Motor neuron (in vitro differentiated cells): ENCODE measurements around the gene KCNJ4. TPM values are rescaled to one million over a fixed set of nuclear protein-coding genes. Genes with fewer than 3 reads are reported as not detected.
"Not testable (repeated sequence)": the region's sequence is repeated elsewhere in the genome, so short reads cannot be mapped to it uniquely, and the experiment has no call there.

Experiments used
- ATAC-seq, 8 experiments: fragments of 200-7000 bp; cut with Tn5 transposase; replicated peaks in 6 of 8; 2 replicates each; pipeline ENCODE4 v1.8.0; 2021; ENCODE audit warnings: mild to moderate bottlenecking in 8 of 8, moderate library complexity in 8 of 8
- H3K27ac ChIP-seq, 2 donors: fragments of 250-450 bp; sonication (Bioruptor Pico); 2 replicates each; pipeline ENCODE4 v1.9.0; 2021; ENCODE audit warnings: antibody characterized with exemption in 2 of 2, mild to moderate bottlenecking in 2 of 2, moderate library complexity in 1 of 2
- H3K4me1 ChIP-seq, 2 donors: fragments of 250-450 bp; sonication (Bioruptor Pico); replicated peaks in 1 of 2; 2 replicates each; pipeline ENCODE4 v1.6.1; 2021; ENCODE audit warnings: antibody characterized with exemption in 2 of 2, mild to moderate bottlenecking in 2 of 2, moderate library complexity in 1 of 2
- H3K4me3 ChIP-seq, 5 donors: fragments of 250-450 bp; sonication (Bioruptor Pico); 2 replicates each; pipeline ENCODE4 v1.9.0; 2021; ENCODE audit warnings: antibody characterized with exemption in 5 of 5, mild to moderate bottlenecking in 5 of 5, moderate library complexity in 4 of 5
- WGBS, 10 experiments: fragments of 450-650 bp; shearing (Covaris generic); methylation state at CpG; one replicate each; pipeline ENCODE4 v1.0.0; 2022; 5-methylcytosine and 5-hydroxymethylcytosine counted together
- in situ Hi-C, 9 experiments: fragments of 400-800 bp; cut with MboI; loops; one replicate each; pipeline ENCODE4 v1.15.0; 2021; ENCODE audit warnings: low sequenced_read_pairs in 9 of 9, low pct_unique_long_range_greater_than_20kb in 2 of 9; ENCODE audit not compliant: unreplicated experiment in 9 of 9
- total RNA-seq, 8 experiments: library from RNA; unstranded; fragments of 300-600 nt; gene quantifications; 2 replicates each; pipeline versions ENCODE4 v1.2.3 to v1.2.4, GENCODE V29; 2022

The KCNJ4 gene
- total RNA-seq, 8 experiments from 2014 or later, result 0.20 to 6.0 (median 3.3) TPM; not detected in 1

DNA sequence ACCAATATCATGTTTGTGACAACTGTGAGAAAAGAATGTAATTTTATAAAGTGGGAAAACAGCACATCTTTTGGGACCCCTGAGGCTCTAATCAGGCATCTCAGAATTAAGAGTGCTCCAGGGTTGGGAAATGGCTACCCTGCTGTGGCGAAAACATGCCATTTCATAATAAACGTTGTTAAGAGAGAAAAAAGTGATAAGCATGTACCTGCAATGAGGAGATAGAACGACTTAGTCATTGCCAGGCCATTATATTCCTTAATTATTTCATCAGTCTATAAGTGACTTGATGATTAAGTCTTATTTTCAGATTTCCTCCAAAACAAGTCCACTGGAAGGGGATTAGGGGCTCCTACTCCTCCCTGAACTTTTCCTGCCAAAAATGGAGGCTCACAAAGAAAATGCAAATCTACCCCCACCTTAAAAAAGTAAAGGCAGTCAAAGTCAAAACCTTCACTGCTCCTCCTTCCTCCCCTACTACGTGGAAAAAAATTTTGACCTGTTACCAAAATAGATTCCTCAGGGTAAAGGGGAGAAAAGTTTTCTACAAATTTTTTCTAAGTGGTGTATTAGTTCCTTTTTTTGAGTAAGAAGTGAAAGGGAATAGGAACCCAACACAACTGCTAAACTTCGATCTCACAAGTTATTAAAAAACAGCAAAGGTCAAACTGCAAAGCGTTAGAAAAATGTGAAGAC, 59.9 kb downstream of the KCNJ4 start:
- peaks cover 20 to 24% of the 10 kb centered on the region in 2 donors for H3K4me1 ChIP-seq
- H3K27ac ChIP-seq, in situ Hi-C loops, ATAC-seq, H3K4me3 ChIP-seq: not testable (repeated sequence)
- 10 to 100% (median 63%) methylated on average over 1 to 4 of the region's 6 CpGs; no CpG with 5 or more reads in 2 of the 10 experiments for WGBS, 10 experiments

DNA sequence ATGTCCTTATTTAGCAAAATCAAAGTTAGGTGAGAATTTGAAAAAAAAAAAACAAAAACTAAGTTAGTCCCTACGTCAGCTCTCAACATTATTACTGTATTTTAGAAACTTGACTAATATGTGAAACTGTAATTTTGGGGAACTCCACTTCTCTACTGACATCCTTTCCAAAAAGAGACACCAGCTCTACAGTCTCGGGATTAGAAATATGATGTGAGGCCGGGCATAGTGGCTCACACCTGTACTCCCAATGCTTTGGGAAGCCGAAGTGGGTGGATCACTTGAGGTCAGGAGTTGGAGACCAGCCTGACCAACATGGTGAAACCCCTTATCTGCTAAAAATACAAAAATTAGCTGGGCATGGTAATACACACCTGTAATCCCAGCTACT, 65.6 kb downstream of the KCNJ4 start:
- H3K4me1 ChIP-seq, ATAC-seq, in situ Hi-C loops, H3K27ac ChIP-seq, H3K4me3 ChIP-seq: not testable (repeated sequence)
- 20 to 93% (median 67%) methylated on average over 1 to 3 of the region's 4 CpGs; no CpG with 5 or more reads in 1 of the 10 experiments for WGBS, 10 experiments

DNA sequence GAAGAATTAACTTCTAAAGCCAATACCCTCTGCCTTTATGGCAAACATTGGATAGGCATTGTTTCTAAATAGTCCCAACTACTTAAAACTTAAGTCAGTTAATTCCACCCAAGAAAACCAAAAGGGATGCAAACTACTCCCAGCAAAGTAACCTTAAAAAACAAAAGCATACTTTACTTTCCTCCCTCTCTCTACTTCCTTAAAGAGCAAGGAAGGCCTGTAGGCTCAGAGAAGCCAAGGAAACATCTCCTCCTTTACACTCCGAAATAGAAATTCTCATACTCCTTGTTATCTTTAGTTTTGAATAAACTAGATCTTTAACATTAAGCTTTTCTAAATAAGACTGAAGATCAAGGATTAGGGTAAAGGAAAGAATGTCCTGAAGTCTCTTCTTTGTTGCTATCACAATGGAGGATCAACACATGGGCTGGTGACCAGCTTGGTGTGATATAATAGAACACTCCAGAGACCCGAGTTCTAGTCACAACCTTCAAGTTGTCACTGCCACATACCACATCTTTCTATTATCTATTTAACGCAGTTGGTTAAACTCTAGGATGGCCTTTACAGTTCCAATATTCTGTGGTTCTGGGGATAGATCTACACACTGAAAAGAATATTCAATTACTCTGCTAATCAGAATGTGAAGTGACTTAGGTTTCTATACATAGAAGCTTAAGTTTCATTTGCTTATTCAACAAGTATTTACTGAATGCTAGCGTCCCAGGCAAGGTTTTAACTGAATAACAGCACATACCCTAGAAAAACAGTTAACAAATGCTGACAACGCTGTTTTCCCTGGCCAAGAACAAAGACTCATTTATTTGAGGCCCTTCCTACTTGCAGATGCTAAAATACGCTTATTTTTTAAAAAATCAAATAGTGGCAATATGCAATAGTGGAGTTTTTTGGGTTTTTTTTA, 66.2 kb downstream of the KCNJ4 start:
- in situ Hi-C loops, H3K4me1 ChIP-seq, H3K4me3 ChIP-seq, H3K27ac ChIP-seq: not testable (repeated sequence)
- ATAC-seq, result peak in 1 of 8 experiments; percentile 25
- 41 to 86% (median 75%) methylated on average over 1 to 4 of the region's 6 CpGs; no CpG with 5 or more reads in 1 of the 10 experiments for WGBS, 10 experiments

DNA sequence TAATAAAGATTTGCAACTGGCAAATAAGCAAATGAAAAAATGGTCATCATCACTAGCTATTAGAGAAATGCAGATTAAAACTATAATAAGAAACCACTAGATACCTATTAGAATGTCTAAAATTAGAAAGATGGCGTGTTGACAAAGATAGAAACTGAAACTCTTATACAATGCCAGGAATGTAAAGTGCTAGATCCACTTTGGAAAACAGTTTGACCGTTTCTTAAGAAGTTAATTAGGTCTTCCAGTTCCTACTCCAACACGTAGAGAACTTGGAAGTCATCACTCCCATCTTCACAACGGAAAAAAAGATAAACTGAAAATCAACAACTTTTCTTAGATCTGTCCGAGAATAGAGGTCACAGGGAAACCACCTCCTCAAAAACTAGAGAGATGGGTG, 68.1 kb downstream of the KCNJ4 start:
- H3K4me3 ChIP-seq, H3K4me1 ChIP-seq, in situ Hi-C loops, ATAC-seq, H3K27ac ChIP-seq: not testable (repeated sequence)
- 0 to 100% (median 74%) methylated on average over 1 to 5 of the region's 5 CpGs for WGBS, 10 experiments

DNA sequence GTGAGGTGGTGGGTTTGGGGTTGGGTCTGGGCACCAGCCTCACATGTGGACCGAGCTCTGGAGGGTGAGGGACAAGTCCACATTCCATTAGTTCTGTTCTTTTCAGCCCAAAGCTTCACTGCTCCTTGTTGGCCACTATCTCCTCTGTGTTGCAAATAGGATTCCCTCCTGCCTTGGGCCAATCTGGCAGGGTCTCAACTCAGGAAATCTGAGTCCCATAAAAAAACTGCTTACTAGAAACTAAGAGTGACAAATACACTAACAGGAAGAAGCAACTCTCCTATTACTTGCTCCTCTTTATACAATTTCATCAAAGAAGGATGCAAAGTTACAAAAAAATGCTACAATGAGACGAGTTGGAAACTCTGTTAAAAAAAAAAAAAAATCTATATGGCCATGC, 71.6 kb downstream of the KCNJ4 start:
- Histone ChIP-seq H3K27ac (no peak overlapping the region), H3K4me3 (no peak overlapping the region), H3K4me1 (no peaks in the 10 kb centered on the region)
- in situ Hi-C loops, result no loop called here
- 0 to 100% (median 83%) methylated on average over 1 to 2 of the region's 2 CpGs; no CpG with 5 or more reads in 2 of the 10 experiments for WGBS, 10 experiments
- no peak for ATAC-seq

DNA sequence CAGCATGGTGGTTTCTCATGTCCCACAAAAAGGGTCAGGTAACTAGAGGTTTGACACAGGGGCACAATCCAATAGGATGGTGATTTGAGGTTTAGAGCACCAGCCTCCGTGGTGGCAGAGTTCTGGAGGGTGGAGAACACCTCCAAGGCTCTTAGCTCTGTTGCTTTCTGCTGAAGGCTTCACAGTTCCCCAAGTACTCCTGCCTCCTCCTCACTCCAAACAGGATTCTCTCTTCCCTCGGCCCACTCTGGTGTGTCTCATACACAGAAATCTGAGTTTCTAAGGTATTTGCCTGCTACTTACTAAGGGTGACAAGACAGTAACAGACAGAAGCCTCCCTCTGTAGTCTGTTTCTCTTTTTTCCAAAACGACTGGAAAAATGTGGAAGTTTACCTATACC, 73.6 kb downstream of the KCNJ4 start:
- H3K4me1 ChIP-seq, ATAC-seq, H3K27ac ChIP-seq, H3K4me3 ChIP-seq, in situ Hi-C loops: not testable (repeated sequence)
- WGBS, 10 experiments, result 20 to 100% (median 80%) methylated on average over 1 of the region's 3 CpGs; no CpG with 5 or more reads in 5 of the 10 experiments

Other genes starting within 250 kb of the KCNJ4 start
- gene TMEM184B, start 182.2 kb downstream of the KCNJ4 start, total RNA-seq, result 10 to 100 TPM; 14.6 to 38.5 (median 20.4) TPM
- 100 to 1,000 TPM in 7 of 8 experiments, 10 to 100 TPM in 1; 46.6 to 179 (median 136) TPM for gene CSNK1E, start 137.8 kb downstream of the KCNJ4 start, total RNA-seq
- gene KDELR3, start 12.9 kb upstream of the KCNJ4 start, total RNA-seq, result 10 to 100 TPM in 2 of 8 experiments, 1 to 10 TPM in 6; 2.4 to 34.6 (median 7.3) TPM
- gene DDX17, start 51.1 kb upstream of the KCNJ4 start, total RNA-seq, result 100 to 1,000 TPM; 209 to 667 (median 286) TPM
- 1 to 10 TPM in 3 of 8 experiments, under 1 TPM in 5; 0.15 to 7.4 (median 0.67) TPM for gene DMC1, start 115.0 kb upstream of the KCNJ4 start, total RNA-seq
- gene FAM227A, start 201.2 kb upstream of the KCNJ4 start, total RNA-seq, result 1 to 10 TPM in 7 of 8 experiments, under 1 TPM in 1; 0.66 to 7.8 (median 5.8) TPM
- gene CBY1, start 201.4 kb upstream of the KCNJ4 start, total RNA-seq, result 10 to 100 TPM; 18.7 to 42.4 (median 26.4) TPM
- 10 to 100 TPM; 42.2 to 84.3 (median 59.5) TPM for gene TOMM22, start 226.8 kb upstream of the KCNJ4 start, total RNA-seq
- 10 to 100 TPM; 25.8 to 56.7 (median 28.9) TPM for gene JOSD1, start 245.7 kb upstream of the KCNJ4 start, total RNA-seq